Ishikawa (cell line): Measurements from ENCODE around the gene MCM9.

Source experiments
- CEBPB ChIP-seq: IDR thresholded peaks from 2 replicates; pipeline ENCODE4 v1.6.1; 2012
- EGR1 ChIP-seq: IDR thresholded peaks from 2 replicates; pipeline ENCODE4 v1.6.1; 2012
- EP300 ChIP-seq: IDR thresholded peaks from 2 replicates; pipeline ENCODE4 v1.6.1; 2012; ENCODE audit warnings: borderline replicate concordance
- NFIC ChIP-seq: IDR thresholded peaks from 2 replicates; pipeline ENCODE4 v1.6.1; 2012
- RAD21 ChIP-seq: IDR thresholded peaks from 2 replicates; pipeline ENCODE4 v1.6.1; 2012; ENCODE audit warnings: low read depth
- TEAD4 ChIP-seq: IDR thresholded peaks from 2 replicates; pipeline ENCODE4 v1.6.1; 2012
- ZBTB7A ChIP-seq: IDR thresholded peaks from 2 replicates; pipeline ENCODE4 v1.6.1; 2012; ENCODE audit warnings: low read depth
- TF ChIP-seq, protein P1 (sequence below): IDR thresholded peaks from 2 replicates; pipeline ENCODE4 v1.6.1; 2012
- TF ChIP-seq, protein P2 (sequence below): IDR thresholded peaks from 2 replicates; pipeline ENCODE4 v1.6.1; 2012; ENCODE audit warnings: low read depth, mild to moderate bottlenecking

DNA sequence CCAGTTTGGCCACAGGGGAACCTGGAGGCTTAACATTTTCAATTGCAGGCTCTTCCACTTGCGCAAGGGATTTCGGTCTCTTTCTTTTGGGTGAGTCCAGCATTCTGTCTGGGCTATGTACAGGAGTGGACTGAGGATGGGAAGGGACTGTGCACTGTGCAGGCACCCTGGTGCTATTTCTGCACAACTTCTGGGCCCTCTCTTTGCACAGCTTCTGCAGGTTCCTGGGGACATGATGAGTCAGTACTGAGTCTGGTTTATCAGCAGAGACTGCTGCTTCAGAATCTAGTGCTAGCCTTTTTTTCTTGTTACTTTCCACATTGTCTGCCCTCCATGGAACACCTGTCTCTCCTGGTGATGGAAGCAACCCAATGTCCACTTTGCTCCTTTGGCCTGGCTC is 119.5 kb downstream of the MCM9 start:
- TF ChIP-seq RAD21 (no peak), NFIC (no peak), TEAD4 (no peak), EP300 (no peak), CEBPB (no peak), EGR1 (no peak), ZBTB7A (no peak)
- TF ChIP-seq, protein P1, sequence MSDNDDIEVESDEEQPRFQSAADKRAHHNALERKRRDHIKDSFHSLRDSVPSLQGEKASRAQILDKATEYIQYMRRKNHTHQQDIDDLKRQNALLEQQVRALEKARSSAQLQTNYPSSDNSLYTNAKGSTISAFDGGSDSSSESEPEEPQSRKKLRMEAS = no peak
- TF ChIP-seq, protein P2, sequence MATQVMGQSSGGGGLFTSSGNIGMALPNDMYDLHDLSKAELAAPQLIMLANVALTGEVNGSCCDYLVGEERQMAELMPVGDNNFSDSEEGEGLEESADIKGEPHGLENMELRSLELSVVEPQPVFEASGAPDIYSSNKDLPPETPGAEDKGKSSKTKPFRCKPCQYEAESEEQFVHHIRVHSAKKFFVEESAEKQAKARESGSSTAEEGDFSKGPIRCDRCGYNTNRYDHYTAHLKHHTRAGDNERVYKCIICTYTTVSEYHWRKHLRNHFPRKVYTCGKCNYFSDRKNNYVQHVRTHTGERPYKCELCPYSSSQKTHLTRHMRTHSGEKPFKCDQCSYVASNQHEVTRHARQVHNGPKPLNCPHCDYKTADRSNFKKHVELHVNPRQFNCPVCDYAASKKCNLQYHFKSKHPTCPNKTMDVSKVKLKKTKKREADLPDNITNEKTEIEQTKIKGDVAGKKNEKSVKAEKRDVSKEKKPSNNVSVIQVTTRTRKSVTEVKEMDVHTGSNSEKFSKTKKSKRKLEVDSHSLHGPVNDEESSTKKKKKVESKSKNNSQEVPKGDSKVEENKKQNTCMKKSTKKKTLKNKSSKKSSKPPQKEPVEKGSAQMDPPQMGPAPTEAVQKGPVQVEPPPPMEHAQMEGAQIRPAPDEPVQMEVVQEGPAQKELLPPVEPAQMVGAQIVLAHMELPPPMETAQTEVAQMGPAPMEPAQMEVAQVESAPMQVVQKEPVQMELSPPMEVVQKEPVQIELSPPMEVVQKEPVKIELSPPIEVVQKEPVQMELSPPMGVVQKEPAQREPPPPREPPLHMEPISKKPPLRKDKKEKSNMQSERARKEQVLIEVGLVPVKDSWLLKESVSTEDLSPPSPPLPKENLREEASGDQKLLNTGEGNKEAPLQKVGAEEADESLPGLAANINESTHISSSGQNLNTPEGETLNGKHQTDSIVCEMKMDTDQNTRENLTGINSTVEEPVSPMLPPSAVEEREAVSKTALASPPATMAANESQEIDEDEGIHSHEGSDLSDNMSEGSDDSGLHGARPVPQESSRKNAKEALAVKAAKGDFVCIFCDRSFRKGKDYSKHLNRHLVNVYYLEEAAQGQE = no peak
